NB4 (cell line): ENCODE results near the gene TMEM174.

Experiments
- POLR2A ChIP-seq: IDR thresholded peaks from 2 replicates; pipeline ENCODE4 v1.6.1; 2011; ENCODE audit warnings: mild to moderate bottlenecking; ENCODE audit not compliant: insufficient read length; ENCODE audit errors: extremely low read depth
- TF ChIP-seq, protein P1 (sequence below): IDR thresholded peaks from one replicate; pipeline ENCODE4 v1.5.1; 2012; ENCODE audit warnings: low read depth, low read length
- TF ChIP-seq, protein P2 (sequence below): IDR thresholded peaks from 2 replicates; pipeline ENCODE4 v1.6.1; 2011; ENCODE audit warnings: low read depth, low read length

DNA sequence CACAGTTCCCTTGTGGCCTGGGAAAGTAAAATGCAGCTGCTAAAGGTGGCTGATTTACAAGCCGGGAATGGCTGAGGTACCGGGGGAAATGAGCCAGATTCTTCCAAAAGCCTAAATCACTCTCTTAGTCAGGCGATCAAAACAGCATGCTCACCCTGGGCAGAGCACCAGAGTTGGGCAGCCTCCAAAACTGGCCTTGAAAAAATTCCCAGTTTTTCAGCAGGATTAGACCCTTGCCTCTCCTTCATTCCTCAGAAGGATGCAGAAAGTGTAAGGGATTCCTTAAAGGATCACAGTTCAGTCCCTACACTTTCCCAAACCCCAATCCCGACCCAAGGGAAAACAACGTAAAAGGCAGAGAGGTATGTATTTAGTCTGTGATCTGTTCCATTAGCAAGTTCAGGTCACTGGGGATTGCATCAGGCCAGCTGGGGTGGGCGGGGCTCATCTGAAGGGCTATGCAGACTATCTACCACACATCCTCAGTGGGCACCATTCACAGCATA is 16.9 kb downstream of the TMEM174 start:
- TF ChIP-seq, protein P1, sequence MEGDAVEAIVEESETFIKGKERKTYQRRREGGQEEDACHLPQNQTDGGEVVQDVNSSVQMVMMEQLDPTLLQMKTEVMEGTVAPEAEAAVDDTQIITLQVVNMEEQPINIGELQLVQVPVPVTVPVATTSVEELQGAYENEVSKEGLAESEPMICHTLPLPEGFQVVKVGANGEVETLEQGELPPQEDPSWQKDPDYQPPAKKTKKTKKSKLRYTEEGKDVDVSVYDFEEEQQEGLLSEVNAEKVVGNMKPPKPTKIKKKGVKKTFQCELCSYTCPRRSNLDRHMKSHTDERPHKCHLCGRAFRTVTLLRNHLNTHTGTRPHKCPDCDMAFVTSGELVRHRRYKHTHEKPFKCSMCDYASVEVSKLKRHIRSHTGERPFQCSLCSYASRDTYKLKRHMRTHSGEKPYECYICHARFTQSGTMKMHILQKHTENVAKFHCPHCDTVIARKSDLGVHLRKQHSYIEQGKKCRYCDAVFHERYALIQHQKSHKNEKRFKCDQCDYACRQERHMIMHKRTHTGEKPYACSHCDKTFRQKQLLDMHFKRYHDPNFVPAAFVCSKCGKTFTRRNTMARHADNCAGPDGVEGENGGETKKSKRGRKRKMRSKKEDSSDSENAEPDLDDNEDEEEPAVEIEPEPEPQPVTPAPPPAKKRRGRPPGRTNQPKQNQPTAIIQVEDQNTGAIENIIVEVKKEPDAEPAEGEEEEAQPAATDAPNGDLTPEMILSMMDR, result no peak
- TF ChIP-seq, protein P2, sequence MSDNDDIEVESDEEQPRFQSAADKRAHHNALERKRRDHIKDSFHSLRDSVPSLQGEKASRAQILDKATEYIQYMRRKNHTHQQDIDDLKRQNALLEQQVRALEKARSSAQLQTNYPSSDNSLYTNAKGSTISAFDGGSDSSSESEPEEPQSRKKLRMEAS, result no peak
- TF ChIP-seq POLR2A, result no peak
